Endothelial cell of umbilical vein (primary cell): ENCODE results near the gene ADARB2. TPM values are rescaled to one million over a fixed set of nuclear protein-coding genes. Genes with fewer than 3 reads are reported as not detected.

Experiments used
- BruUV-seq: library from RNA; stranded (reverse); fragments of 400-500 nt; replicated peaks from 2 replicates; lab custom pipeline; 2021; lab: Mats Ljungman, UMichigan
- CTCF ChIA-PET: fragments of 300-600, 350-600 bp; sonication (Branson Sonifier 250); formaldehyde crosslinking; loops from one replicate; lab custom pipeline; 2021; ENCODE audit warnings: antibody characterized with exemption, inconsistent platforms; lab: Charles Lee
- POLR2A ChIA-PET: fragments of 300-600, 350-600 bp; sonication (Branson Sonifier 250); formaldehyde crosslinking; loops from one replicate; lab custom pipeline; 2021; ENCODE audit warnings: antibody characterized with exemption, inconsistent platforms; lab: Charles Lee
- DNase-seq: peaks from one replicate; pipeline ENCODE4 v3.0.0-alpha.2; 2011; ENCODE audit warnings: low read depth, low spot score
- FAIRE-seq: peaks from 2 replicates; lab custom pipeline; 2011; peaks lifted over from hg19 to GRCh38; lab: Jason Lieb, UNC
- H2AFZ ChIP-seq: 2 replicates; pipeline ENCODE4 v1.6.0; 2012; ENCODE audit warnings: low read depth, low read length, control low read depth, inconsistent platforms
- H3K27ac ChIP-seq: 2 replicates; pipeline ENCODE4 v1.5.1; 2011; ENCODE audit warnings: low read depth, mild to moderate bottlenecking, control low read depth, low read length, moderate library complexity; ENCODE audit not compliant: insufficient read depth
- H3K27me3 ChIP-seq, 2 experiments: 2 replicates each; pipeline versions ENCODE4 v1.6.0 to v1.6.1; 2011; ENCODE audit warnings: low read length in 2 of 2, mixed read lengths in 1 of 2; ENCODE audit not compliant: control insufficient read depth in 2 of 2, insufficient read depth in 2 of 2
- H3K36me3 ChIP-seq, 2 experiments: 2 replicates in 1 of 2; 3 replicates in 1 of 2; pipeline ENCODE4 v1.5.1; 2011; ENCODE audit warnings: low read length in 2 of 2, mild to moderate bottlenecking in 1 of 2, moderate library complexity in 1 of 2; ENCODE audit not compliant: control insufficient read depth in 2 of 2, insufficient read depth in 2 of 2; ENCODE audit errors: extremely low read depth in 1 of 2
- H3K4me1 ChIP-seq: 3 replicates; pipeline ENCODE4 v1.5.1; 2011; ENCODE audit warnings: mild to moderate bottlenecking, low read length; ENCODE audit not compliant: control insufficient read depth, insufficient read depth; ENCODE audit errors: extremely low read depth
- H3K4me2 ChIP-seq: 2 replicates; pipeline ENCODE4 v1.6.1; 2011; ENCODE audit warnings: low read length, control low read depth, mixed read lengths; ENCODE audit not compliant: insufficient read depth
- H3K4me3 ChIP-seq, 3 experiments: fragments of 200-600 bp in 1 of 3; sonication (generic), shearing (Covaris generic) in 1 of 3; replicated peaks in 1 of 3; 2 replicates each; pipeline ENCODE4 v1.5.1; 2011 to 2016; ENCODE audit warnings: control low read depth in 3 of 3, low read length in 3 of 3, mild to moderate bottlenecking in 2 of 3, inconsistent platforms in 1 of 3, low read depth in 1 of 3, moderate library complexity in 1 of 3; ENCODE audit not compliant: insufficient read depth in 1 of 3
- H3K79me2 ChIP-seq: 2 replicates; pipeline ENCODE4 v1.6.0; 2012; ENCODE audit warnings: low read length, inconsistent platforms; ENCODE audit not compliant: control insufficient read depth, insufficient read depth
- H3K9ac ChIP-seq: replicated peaks from 2 replicates; pipeline ENCODE3; 2011; ENCODE audit warnings: low read length, control low read depth; ENCODE audit not compliant: insufficient read depth; ENCODE audit errors: extremely low read depth
- H3K9me1 ChIP-seq: replicated peaks from 3 replicates; pipeline ENCODE4 v1.6.0; 2011; ENCODE audit warnings: mild to moderate bottlenecking, low read length; ENCODE audit not compliant: control insufficient read depth, insufficient read depth; ENCODE audit errors: extremely low read depth
- H3K9me3 ChIP-seq: replicated peaks from 2 replicates; pipeline ENCODE4 v1.5.1; 2012; ENCODE audit warnings: low read length, inconsistent platforms; ENCODE audit not compliant: control insufficient read depth, insufficient read depth
- H4K20me1 ChIP-seq: replicated peaks from 2 replicates; pipeline ENCODE3; 2011; ENCODE audit warnings: mild to moderate bottlenecking, low read length; ENCODE audit not compliant: control insufficient read depth, insufficient read depth; ENCODE audit errors: extremely low read depth
- CTCF ChIP-seq, 2 donors: IDR thresholded peaks; 1 replicate in 1 of 2; 2 replicates in 1 of 2; pipeline ENCODE4 v1.5.1; 2011; ENCODE audit warnings: low read length in 2 of 2, mild to moderate bottlenecking in 2 of 2, moderate library complexity in 2 of 2, control low read depth in 1 of 2, inconsistent platforms in 1 of 2, low read depth in 1 of 2; ENCODE audit not compliant: insufficient read depth in 1 of 2; ENCODE audit errors: extremely low read depth in 1 of 2
- EZH2 ChIP-seq: IDR thresholded peaks from 2 replicates; pipeline ENCODE4 v1.6.1; 2012; ENCODE audit warnings: borderline replicate concordance, low read depth, mild to moderate bottlenecking, moderate library complexity, low read length, inconsistent platforms; ENCODE audit not compliant: severe bottlenecking
- FOS ChIP-seq: IDR thresholded peaks from 2 replicates; pipeline ENCODE4 v1.6.1; 2011; ENCODE audit warnings: mild to moderate bottlenecking, low read length, moderate library complexity, borderline replicate concordance; ENCODE audit not compliant: insufficient read depth
- GATA2 ChIP-seq: IDR thresholded peaks from 2 replicates; pipeline ENCODE4 v1.7.0; 2011; ENCODE audit warnings: low read depth, mild to moderate bottlenecking, moderate library complexity, mixed read lengths, low read length; ENCODE audit not compliant: insufficient read length, insufficient read depth
- JUN ChIP-seq: IDR thresholded peaks from 2 replicates; pipeline ENCODE4 v1.6.1; 2011; ENCODE audit warnings: borderline replicate concordance, low read depth; ENCODE audit not compliant: insufficient read length, insufficient read depth
- MYC ChIP-seq: IDR thresholded peaks from one replicate; pipeline ENCODE4 v1.6.1; 2011; ENCODE audit warnings: mild to moderate bottlenecking, low read depth, low read length
- POLR2A ChIP-seq: IDR thresholded peaks from 2 replicates; pipeline ENCODE4 v1.6.1; 2012; ENCODE audit warnings: low read depth, mild to moderate bottlenecking, control low read depth, low read length
- POLR2AphosphoS5 ChIP-seq: IDR thresholded peaks from 2 replicates; pipeline ENCODE4 v1.6.1; 2012; ENCODE audit warnings: low read depth, mild to moderate bottlenecking, control low read depth, low read length, moderate library complexity; ENCODE audit not compliant: insufficient read depth
- dilution Hi-C: fragments of 300-500 bp; cut with MboI; formaldehyde crosslinking; loops from one replicate; pipeline ENCODE4 v1.15.0; 2019; ENCODE audit warnings: low sequenced_read_pairs; ENCODE audit not compliant: extremely low pct_ligation_motif_present
- intact Hi-C: fragments of 100-400 bp; cut with micrococcal nuclease; formaldehyde crosslinking; loops from one replicate; pipeline ENCODE4 v1.10.0; 2022
- polyA plus RNA-seq, 4 experiments: library from polyadenylated mRNA; depleted of rRNA in 3 of 4; stranded (reverse) in 3 of 4; unstranded in 1 of 4; fragments of >200 nt; gene quantifications; 2 replicates each; pipeline versions ENCODE4 v1.2.1 to v1.2.3, GENCODE V29; 2011 to 2012; ENCODE audit warnings: missing spikeins in 1 of 4
- total RNA-seq: library from RNA; stranded (reverse); gene quantifications from 2 replicates; pipeline ENCODE4 v1.2.3, GENCODE V29; 2021
- TF ChIP-seq, protein P1 (sequence below): IDR thresholded peaks from 2 replicates; pipeline ENCODE4 v1.6.1; 2011; ENCODE audit not compliant: insufficient read depth, insufficient read length

The ADARB2 gene
- total and polyA plus RNA-seq, 2 donors (not counting 3 experiments of a cell fraction or from before 2014, with no cell fraction given) = not detected

DNA sequence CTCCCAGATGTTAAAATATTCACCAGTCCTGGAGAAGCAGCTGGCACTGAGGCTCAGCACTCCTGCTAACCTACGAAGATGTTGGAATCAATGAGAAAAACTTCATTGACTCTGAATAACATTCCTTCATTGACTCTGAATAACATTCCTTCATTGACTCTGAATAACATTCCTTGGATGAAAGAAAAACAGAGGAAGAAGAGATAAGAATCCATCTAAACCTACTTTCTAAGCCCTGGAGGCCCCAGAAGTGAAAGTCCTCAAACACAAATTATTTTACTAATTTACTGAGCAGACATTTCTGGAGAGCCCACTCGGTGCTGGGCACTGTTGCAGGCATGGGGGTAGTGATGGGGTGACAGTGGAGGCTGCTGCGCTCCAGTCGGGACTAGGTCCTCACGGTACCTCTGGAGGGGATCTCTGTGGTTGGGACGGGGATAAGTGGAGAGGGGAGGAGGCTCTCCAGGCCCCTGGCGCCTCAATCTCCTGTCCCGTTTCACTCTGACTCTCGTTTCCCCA lies 427.0 kb downstream of the ADARB2 start:
- H3K4me1 ChIP-seq = no peaks in the 10 kb centered on the region
- ChIA-PET CTCF (no interaction called here), POLR2A (no interaction called here)
- intact Hi-C loops (no loop called here), dilution Hi-C loops (no loop called here)
- TF ChIP-seq, protein P1, sequence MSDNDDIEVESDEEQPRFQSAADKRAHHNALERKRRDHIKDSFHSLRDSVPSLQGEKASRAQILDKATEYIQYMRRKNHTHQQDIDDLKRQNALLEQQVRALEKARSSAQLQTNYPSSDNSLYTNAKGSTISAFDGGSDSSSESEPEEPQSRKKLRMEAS = no peak
- no peak for TF ChIP-seq MYC
- TF ChIP-seq POLR2AphosphoS5 = no peak
- no peak for TF ChIP-seq EZH2
- TF ChIP-seq GATA2 = no peak
- no peak for TF ChIP-seq CTCF (IDR thresholded peaks at IDR 0.05; ENCODE audit: extremely low read depth in 1 of 2, insufficient read depth in 1 of 2, low read depth in 1 of 2, low read length in 2 of 2)
- no peak for TF ChIP-seq JUN
- no peak for TF ChIP-seq FOS
- no peak for TF ChIP-seq POLR2A
- no peaks in the 10 kb centered on the region for H3K27me3 ChIP-seq
- no peak overlapping the region for H3K27ac ChIP-seq
- BruUV-seq = no TSS peak
- FAIRE-seq (no peak), DNase-seq (no peak)
- no peaks in the 10 kb centered on the region for H3K9me1 ChIP-seq
- no peaks in the 10 kb centered on the region for H4K20me1 ChIP-seq
- no peak overlapping the region for H2AFZ ChIP-seq
- no peak overlapping the region for H3K9ac ChIP-seq
- H3K36me3 ChIP-seq = no peaks in the 10 kb centered on the region
- no peak overlapping the region for H3K4me2 ChIP-seq
- H3K4me3 ChIP-seq = no peak overlapping the region
- H3K9me3 ChIP-seq = no peaks in the 10 kb centered on the region
- H3K79me2 ChIP-seq = no peaks in the 10 kb centered on the region
